Measurements from ENCODE around the gene RASSF8. TPM values are rescaled to one million over a fixed set of nuclear protein-coding genes. Genes with fewer than 3 reads are reported as not detected.

The RASSF8 gene
- total RNA-seq, 1 experiment from 2014 or later, result 26.5 TPM

DNA sequence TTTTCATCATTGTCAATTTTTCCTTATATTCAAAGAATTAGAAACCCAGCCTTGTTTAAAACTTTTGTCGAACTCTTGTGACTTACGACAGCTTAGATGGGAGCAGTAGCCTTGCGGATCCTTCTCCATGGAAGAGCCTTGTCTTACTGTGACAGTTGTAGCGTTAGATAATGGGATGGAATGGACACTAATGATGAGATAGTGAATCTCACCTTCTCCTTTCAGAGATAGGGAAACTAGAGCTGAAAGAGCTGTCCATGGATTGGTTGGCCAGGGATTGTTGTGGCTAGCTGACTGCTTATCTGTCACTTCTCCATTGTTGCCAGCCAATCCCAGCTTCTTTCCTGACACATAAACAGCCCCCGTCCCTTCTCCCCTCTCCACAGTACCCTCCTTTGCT is 107.0 kb downstream of the RASSF8 start:
- H3K4me3 ChIP-seq, result no peak overlapping the region
- no peak for DNase-seq
- CTCF ChIA-PET, result no interaction called here
- no peaks in the 10 kb centered on the region for H3K9me3 ChIP-seq (ENCODE audit: insufficient read depth, low read depth)
- POLR2A ChIA-PET (ENCODE audit: unreplicated experiment), result no interaction called here
- no peaks in the 10 kb centered on the region for H3K79me2 ChIP-seq (ENCODE audit: low read depth)
- peaks cover 12% of the 10 kb centered on the region for H3K4me1 ChIP-seq (replicated peaks; ENCODE audit: insufficient read depth)
- no peaks in the 10 kb centered on the region for H4K20me1 ChIP-seq (ENCODE audit: insufficient read depth)
- no peaks in the 10 kb centered on the region; the same call in 1 of the 2 replicates for H3F3A ChIP-seq (ENCODE audit: insufficient read depth, low read depth)
- no TSS peak for BruUV-seq (replicated peaks)
- no peaks in the 10 kb centered on the region for H3K9me2 ChIP-seq (ENCODE audit: insufficient read depth)
- TF ChIP-seq, protein P1, sequence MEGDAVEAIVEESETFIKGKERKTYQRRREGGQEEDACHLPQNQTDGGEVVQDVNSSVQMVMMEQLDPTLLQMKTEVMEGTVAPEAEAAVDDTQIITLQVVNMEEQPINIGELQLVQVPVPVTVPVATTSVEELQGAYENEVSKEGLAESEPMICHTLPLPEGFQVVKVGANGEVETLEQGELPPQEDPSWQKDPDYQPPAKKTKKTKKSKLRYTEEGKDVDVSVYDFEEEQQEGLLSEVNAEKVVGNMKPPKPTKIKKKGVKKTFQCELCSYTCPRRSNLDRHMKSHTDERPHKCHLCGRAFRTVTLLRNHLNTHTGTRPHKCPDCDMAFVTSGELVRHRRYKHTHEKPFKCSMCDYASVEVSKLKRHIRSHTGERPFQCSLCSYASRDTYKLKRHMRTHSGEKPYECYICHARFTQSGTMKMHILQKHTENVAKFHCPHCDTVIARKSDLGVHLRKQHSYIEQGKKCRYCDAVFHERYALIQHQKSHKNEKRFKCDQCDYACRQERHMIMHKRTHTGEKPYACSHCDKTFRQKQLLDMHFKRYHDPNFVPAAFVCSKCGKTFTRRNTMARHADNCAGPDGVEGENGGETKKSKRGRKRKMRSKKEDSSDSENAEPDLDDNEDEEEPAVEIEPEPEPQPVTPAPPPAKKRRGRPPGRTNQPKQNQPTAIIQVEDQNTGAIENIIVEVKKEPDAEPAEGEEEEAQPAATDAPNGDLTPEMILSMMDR (conservative IDR thresholded peaks at IDR 0.05), result no peak
- TF ChIP-seq EZH2 (IDR thresholded peaks at IDR 0.05; ENCODE audit: low read depth), result no peak
- no peak overlapping the region for H2AFZ ChIP-seq
- no peak overlapping the region for H3K27ac ChIP-seq
- no peaks in the 10 kb centered on the region for H3K27me3 ChIP-seq (ENCODE audit: insufficient read depth, low read depth)
- H3K4me2 ChIP-seq, result no peak overlapping the region
- no peaks in the 10 kb centered on the region for H3K36me3 ChIP-seq (ENCODE audit: low read depth)
- intact Hi-C loops (cut with micrococcal nuclease; ENCODE audit: unreplicated experiment), result no loop called here

DNA sequence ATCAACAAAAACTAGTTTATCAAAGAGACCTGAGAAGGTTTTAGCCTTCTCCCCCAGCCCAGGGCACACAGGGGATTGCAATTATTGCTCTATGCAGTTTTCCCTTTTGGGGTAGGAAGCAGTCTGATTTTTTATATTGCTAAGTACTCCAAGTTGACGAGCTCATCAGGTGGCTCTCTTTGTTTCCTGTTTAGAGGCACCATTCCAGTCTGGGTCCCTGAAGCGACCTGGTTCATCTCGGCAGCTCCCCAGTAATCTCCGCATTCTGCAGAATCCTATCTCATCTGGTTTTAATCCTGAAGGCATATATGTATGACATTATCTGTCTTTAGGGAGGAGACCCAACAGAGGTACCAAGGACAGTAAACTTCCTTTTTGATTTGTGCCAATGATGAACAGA is 110.0 kb downstream of the RASSF8 start:
- Histone ChIP-seq H3K27me3 (ENCODE audit: insufficient read depth, low read depth) (no peaks in the 10 kb centered on the region), H3K79me2 (ENCODE audit: low read depth) (no peaks in the 10 kb centered on the region), H4K20me1 (ENCODE audit: insufficient read depth) (no peaks in the 10 kb centered on the region), H3K9me3 (ENCODE audit: insufficient read depth, low read depth) (no peaks in the 10 kb centered on the region), H3K36me3 (ENCODE audit: low read depth) (0 out of 2 replicates have a peak, but pooled peaks cover 4% of the 10 kb centered on the region), H3K27ac (no peak overlapping the region), H3K9me2 (ENCODE audit: insufficient read depth) (no peaks in the 10 kb centered on the region), H3F3A (ENCODE audit: insufficient read depth, low read depth) (no peaks in the 10 kb centered on the region; the same call in 1 of the 2 replicates), H3K4me3 (no peak overlapping the region), H3K4me1 (replicated peaks; ENCODE audit: insufficient read depth) (no peaks in the 10 kb centered on the region), H3K4me2 (no peak overlapping the region), H2AFZ (no peak overlapping the region)
- DNase-seq, result no peak
- TF ChIP-seq, protein P1 (conservative IDR thresholded peaks at IDR 0.05), result no peak
- TF ChIP-seq EZH2 (IDR thresholded peaks at IDR 0.05; ENCODE audit: low read depth), result no peak
- POLR2A ChIA-PET (ENCODE audit: unreplicated experiment), result no interaction called here
- intact Hi-C loops (cut with micrococcal nuclease; ENCODE audit: unreplicated experiment), result no loop called here
- CTCF ChIA-PET, result no interaction called here
- no TSS peak for BruUV-seq (replicated peaks)

DNA sequence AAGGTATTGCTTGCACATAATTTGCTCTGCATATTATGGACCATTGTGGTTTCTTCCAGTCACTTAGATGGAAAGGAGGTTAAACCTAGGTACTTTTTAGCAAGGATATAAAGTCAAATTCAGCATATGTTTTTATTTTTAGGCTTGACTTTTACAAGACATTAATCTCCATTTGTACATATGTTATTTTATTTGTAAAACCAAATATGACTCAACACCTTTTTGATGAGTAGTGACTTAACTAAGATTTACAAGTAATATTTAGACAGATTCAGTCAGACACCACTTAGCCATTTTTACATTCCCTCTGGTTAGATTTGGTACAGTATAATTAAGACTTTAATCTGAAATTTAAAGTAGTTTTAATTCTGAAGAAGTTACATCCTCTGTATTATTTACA is 111.3 kb downstream of the RASSF8 start:
- Histone ChIP-seq H4K20me1 (ENCODE audit: insufficient read depth) (no peaks in the 10 kb centered on the region), H3K27me3 (ENCODE audit: insufficient read depth, low read depth) (no peaks in the 10 kb centered on the region), H3K9me2 (ENCODE audit: insufficient read depth) (no peaks in the 10 kb centered on the region), H3K27ac (no peak overlapping the region), H3K4me1 (replicated peaks; ENCODE audit: insufficient read depth) (no peaks in the 10 kb centered on the region), H3K9me3 (ENCODE audit: insufficient read depth, low read depth) (no peaks in the 10 kb centered on the region), H3K4me3 (no peak overlapping the region), H3F3A (ENCODE audit: insufficient read depth, low read depth) (no peaks in the 10 kb centered on the region; the same call in 1 of the 2 replicates), H3K4me2 (no peak overlapping the region), H2AFZ (no peak overlapping the region), H3K36me3 (ENCODE audit: low read depth) (0 out of 2 replicates have a peak, but pooled peaks cover 4% of the 10 kb centered on the region), H3K79me2 (ENCODE audit: low read depth) (no peaks in the 10 kb centered on the region)
- no peak for DNase-seq
- intact Hi-C loops (cut with micrococcal nuclease; ENCODE audit: unreplicated experiment), result no loop called here
- CTCF ChIA-PET, result no interaction called here
- no peak for TF ChIP-seq EZH2 (IDR thresholded peaks at IDR 0.05; ENCODE audit: low read depth)
- TF ChIP-seq, protein P1 (conservative IDR thresholded peaks at IDR 0.05), result no peak
- POLR2A ChIA-PET (ENCODE audit: unreplicated experiment), result no interaction called here
- BruUV-seq (replicated peaks), result no TSS peak

All from PC-9 (cell line).